HCT116 (cell line): ENCODE measurements around the gene PIK3R2. TPM values are rescaled to one million over a fixed set of nuclear protein-coding genes. Genes with fewer than 3 reads are reported as not detected.

Experiments used
- ATAC-seq: fragments of 200-7000 bp; cut with Tn5 transposase; 2 replicates; pipeline ENCODE4 v1.9.1; 2020; ENCODE audit warnings: mild to moderate bottlenecking, moderate library complexity
- BruUV-seq: library from RNA; stranded (reverse); fragments of 400-500 nt; replicated peaks from 2 replicates; lab custom pipeline; 2021; lab: Mats Ljungman, UMichigan
- CTCF ChIA-PET: fragments of 300-600 bp; sonication (Branson Sonifier 250); formaldehyde crosslinking; loops from one replicate; lab custom pipeline; 2021; ENCODE audit warnings: antibody characterized with exemption; lab: Charles Lee
- POLR2A ChIA-PET: fragments of 300-600, 350-600 bp; sonication (Branson Sonifier 250); formaldehyde crosslinking; loops from one replicate; lab custom pipeline; 2021; ENCODE audit warnings: antibody characterized with exemption; lab: Charles Lee
- RAD21 ChIA-PET, 2 experiments: fragments of 300-600 bp; sonication (Branson Sonifier 250); formaldehyde crosslinking; loops; one replicate each; lab custom pipeline; 2023; ENCODE audit warnings: low total read pairs in 2 of 2; ENCODE audit not compliant: uncharacterized antibody in 2 of 2, unreplicated experiment in 2 of 2, low non-redundant PET in 1 of 2; lab: Charles Lee
- DNase-seq: peaks from one replicate; pipeline ENCODE4 v3.0.0-alpha.2; 2010; ENCODE audit warnings: low read depth, low spot score
- H2AFZ ChIP-seq: fragments of 200-600 bp; shearing (Covaris generic), sonication (generic); 2 replicates; pipeline ENCODE4 v1.6.1; 2017; ENCODE audit warnings: low read depth, mixed run types, mixed read lengths, antibody characterized with exemption, low read length; ENCODE audit not compliant: poor library complexity, severe bottlenecking
- H3K27ac ChIP-seq: 2 replicates; pipeline ENCODE4 v1.5.1; 2012; ENCODE audit warnings: low read depth, low read length
- H3K27me3 ChIP-seq: fragments of 200-600 bp; sonication (generic); 2 replicates; pipeline ENCODE4 v1.6.1; 2016; ENCODE audit warnings: mixed run types, low read length, mixed read lengths; ENCODE audit not compliant: insufficient read depth
- H3K36me3 ChIP-seq, 2 experiments: fragments of 200-500 bp in 1 of 2; fragments of 200-600 bp in 1 of 2; sonication (Bioruptor generic) in 1 of 2; sonication (generic) in 1 of 2; 2 replicates each; pipeline versions ENCODE4 v1.5.1 to v1.6.1; 2014 to 2016; ENCODE audit warnings: low read length in 2 of 2, inconsistent platforms in 1 of 2, mixed read lengths in 1 of 2, mixed run types in 1 of 2; ENCODE audit not compliant: insufficient read depth in 2 of 2, control insufficient read depth in 1 of 2
- H3K4me1 ChIP-seq, 2 experiments: fragments of 200-600 bp in 1 of 2; sonication (generic) in 1 of 2; 2 replicates each; pipeline versions ENCODE4 v1.5.1 to v1.6.1; 2012 to 2017; ENCODE audit warnings: low read length in 2 of 2, inconsistent platforms in 1 of 2, mild to moderate bottlenecking in 1 of 2, mixed read lengths in 1 of 2, mixed run types in 1 of 2, moderate library complexity in 1 of 2; ENCODE audit not compliant: insufficient read depth in 2 of 2, control insufficient read depth in 1 of 2
- H3K4me2 ChIP-seq: fragments of 200-600 bp; sonication (generic); 2 replicates; pipeline ENCODE4 v1.6.1; 2017; ENCODE audit warnings: mixed run types, low read length, mixed read lengths
- H3K4me3 ChIP-seq, 2 experiments: fragments of 200-600 bp in 1 of 2; sonication (generic) in 1 of 2; replicated peaks in 1 of 2; 2 replicates each; pipeline ENCODE4 v1.5.1; 2011 to 2016; ENCODE audit warnings: low read length in 2 of 2, control low read depth in 1 of 2, low read depth in 1 of 2, mild to moderate bottlenecking in 1 of 2, mixed read lengths in 1 of 2, mixed run types in 1 of 2
- H3K79me2 ChIP-seq: fragments of 200-600 bp; sonication (generic); 2 replicates; pipeline ENCODE4 v1.6.1; 2017; ENCODE audit warnings: mild to moderate bottlenecking, mixed run types, low read length, moderate library complexity, mixed read lengths; ENCODE audit not compliant: insufficient read depth
- H3K9ac ChIP-seq: fragments of 200-600 bp; sonication (generic); 2 replicates; pipeline ENCODE4 v1.6.1; 2016; ENCODE audit warnings: low read length, mixed read lengths
- H3K9me2 ChIP-seq: fragments of 200-600 bp; sonication (generic), shearing (Covaris generic); 2 replicates; pipeline ENCODE4 v1.6.1; 2017; ENCODE audit warnings: mixed run types, mild to moderate bottlenecking, moderate library complexity; ENCODE audit not compliant: insufficient read depth
- H3K9me3 ChIP-seq, 2 experiments: fragments of 200-500 bp in 1 of 2; fragments of 200-600 bp in 1 of 2; sonication (Bioruptor generic) in 1 of 2; sonication (generic) in 1 of 2; 2 replicates each; pipeline ENCODE4 v1.6.1; 2014 to 2017; ENCODE audit warnings: low read length in 2 of 2, mixed read lengths in 2 of 2, inconsistent platforms in 1 of 2, low read depth in 1 of 2, mild to moderate bottlenecking in 1 of 2, mixed run types in 1 of 2, moderate library complexity in 1 of 2; ENCODE audit not compliant: control insufficient read depth in 1 of 2, insufficient read depth in 1 of 2
- H4K20me1 ChIP-seq: fragments of 200-600 bp; sonication (generic), shearing (Covaris generic); 2 replicates; pipeline ENCODE4 v1.6.1; 2017; ENCODE audit warnings: mixed run types, mild to moderate bottlenecking, moderate library complexity; ENCODE audit not compliant: insufficient read depth
- ATF3 ChIP-seq: IDR thresholded peaks from 2 replicates; pipeline ENCODE4 v1.6.1; 2012
- CBX3 ChIP-seq: IDR thresholded peaks from 2 replicates; pipeline ENCODE4 v1.6.1; 2012; ENCODE audit warnings: low read depth
- CEBPB ChIP-seq: IDR thresholded peaks from 2 replicates; pipeline ENCODE4 v1.6.1; 2012; ENCODE audit warnings: low read depth
- CTCF ChIP-seq, 3 experiments: fragments of 200-600 bp in 1 of 3; sonication (generic) in 1 of 3; IDR thresholded peaks in 2 of 3; conservative IDR thresholded peaks in 1 of 3; 2 replicates each; pipeline ENCODE4 v1.5.1; 2012 to 2017; ENCODE audit warnings: low read depth in 2 of 3, low read length in 2 of 3, antibody characterized with exemption in 1 of 3, borderline replicate concordance in 1 of 3, control low read depth in 1 of 3, mild to moderate bottlenecking in 1 of 3, mixed read lengths in 1 of 3, mixed run types in 1 of 3, moderate library complexity in 1 of 3; ENCODE audit not compliant: insufficient read depth in 1 of 3
- POLR2A ChIP-seq: IDR thresholded peaks from 2 replicates; pipeline ENCODE4 v1.7.0; 2011; ENCODE audit warnings: borderline replicate concordance; ENCODE audit not compliant: insufficient read depth, insufficient read length; ENCODE audit errors: extremely low read depth
- POLR2AphosphoS5 ChIP-seq: IDR thresholded peaks from 2 replicates; pipeline ENCODE4 v1.6.1; 2011; ENCODE audit warnings: mild to moderate bottlenecking, low read depth, low read length, moderate library complexity
- RAD21 ChIP-seq: IDR thresholded peaks from 2 replicates; pipeline ENCODE4 v1.6.1; 2012; ENCODE audit warnings: low read depth, mild to moderate bottlenecking
- SIN3A ChIP-seq: IDR thresholded peaks from 2 replicates; pipeline ENCODE4 v1.6.1; 2012; ENCODE audit warnings: low read depth
- SRF ChIP-seq: IDR thresholded peaks from 2 replicates; pipeline ENCODE4 v1.6.1; 2012; ENCODE audit warnings: low read depth
- ZBTB33 ChIP-seq: IDR thresholded peaks from 2 replicates; pipeline ENCODE4 v1.6.1; 2011; ENCODE audit warnings: mild to moderate bottlenecking, low read length, moderate library complexity; ENCODE audit not compliant: insufficient replicate concordance; ENCODE audit errors: extremely low read depth
- ZFX ChIP-seq: fragments of 450-650 bp; IDR thresholded peaks from 2 replicates; pipeline ENCODE4 v1.6.1; 2017
- ZNF274 ChIP-seq: fragments of 200-500 bp; sonication (Bioruptor generic); IDR thresholded peaks from 2 replicates; pipeline ENCODE4 v1.6.1; 2014; ENCODE audit warnings: mild to moderate bottlenecking, low read depth, low read length, inconsistent platforms
- intact Hi-C: fragments of 100-400 bp; cut with micrococcal nuclease; formaldehyde crosslinking; loops from 2 replicates; pipeline ENCODE4 v1.10.0; 2022
- total RNA-seq: library from RNA; stranded (reverse); gene quantifications from one replicate; pipeline ENCODE4 v1.2.1, GENCODE V29; 2021; ENCODE audit not compliant: unreplicated experiment

The PIK3R2 gene
- total RNA-seq, 1 experiment from 2014 or later: 53.4 TPM

- TF ChIP-seq SRF: no peak
- no peak for TF ChIP-seq SIN3A
- TF ChIP-seq ZNF274: no peak
- no peak for TF ChIP-seq ZFX
- no peak for TF ChIP-seq CEBPB
- no peak for TF ChIP-seq CBX3
Measured at GRCh38 chr19:18120127-18120526, 32.8 kb upstream of the PIK3R2 start (continued).

- RAD21 ChIA-PET: no interaction called here
- Histone ChIP-seq H3K4me2 (no peak overlapping the region), H2AFZ (no peak overlapping the region), H3K79me2 (peaks cover 11% of the 10 kb centered on the region; the same call in 1 of the 2 replicates), H3K27ac (no peak overlapping the region), H3K9ac (no peak overlapping the region), H3K9me2 (no peaks in the 10 kb centered on the region), H3K27me3 (no peaks in the 10 kb centered on the region)
- CTCF ChIA-PET: no interaction called here
- POLR2A ChIA-PET: no interaction called here
- BruUV-seq: no TSS peak
- intact Hi-C loops: no loop called here
- TF ChIP-seq RAD21 (no peak), CTCF (IDR thresholded peaks at IDR 0.05 in 2 of 3, conservative IDR thresholded peaks at IDR 0.05 in 1 of 3; ENCODE audit: borderline replicate concordance in 1 of 3, insufficient read depth in 1 of 3, low read depth in 2 of 3, low read length in 2 of 3) (no peak), CBX3 (no peak), ZBTB33 (no peak), ATF3 (no peak), POLR2AphosphoS5 (no peak), POLR2A (no peak)
- TF ChIP-seq, all 23 proteins: peak for 0
- H3K4me1 ChIP-seq: peaks cover 7 to 20% of the 10 kb centered on the region in 2 experiments
- DNase-seq (no peak), ATAC-seq (no peak)
- no peaks in the 10 kb centered on the region for H4K20me1 ChIP-seq
- H3K4me3 ChIP-seq: no peak overlapping the region
- H3K9me3 ChIP-seq: no peaks in the 10 kb centered on the region
- H3K36me3 ChIP-seq: peaks cover 0 to 7% of the 10 kb centered on the region in 2 experiments; a peak in 2 of 4 replicates
Measured at GRCh38 chr19:18121166-18121565, 31.8 kb upstream of the PIK3R2 start.
